Activated T-cell treated with anti-CD3 and anti-CD28 coated beads, Interleukin-2, amount 50 U/mL, for 1 hour (primary cell): Measurements from ENCODE around the gene GNG7.
"Not testable (repeated sequence)": the region's sequence is repeated elsewhere in the genome, so short reads cannot be mapped to it uniquely, and the experiment has no call there.

Experiments used
- DNase-seq: peaks from one replicate; pipeline ENCODE4 v3.0.0-alpha.2; 2020

Gene GNG7

GRCh38 chr19:2616741-2617392 is 85.6 kb downstream of the GNG7 start:
- DNase-seq, result no peak

GRCh38 chr19:2615782-2616181 is 86.7 kb downstream of the GNG7 start:
- no peak for DNase-seq

GRCh38 chr19:2613507-2614295 is 88.8 kb downstream of the GNG7 start:
- DNase-seq, result peak; percentile 72

DNA sequence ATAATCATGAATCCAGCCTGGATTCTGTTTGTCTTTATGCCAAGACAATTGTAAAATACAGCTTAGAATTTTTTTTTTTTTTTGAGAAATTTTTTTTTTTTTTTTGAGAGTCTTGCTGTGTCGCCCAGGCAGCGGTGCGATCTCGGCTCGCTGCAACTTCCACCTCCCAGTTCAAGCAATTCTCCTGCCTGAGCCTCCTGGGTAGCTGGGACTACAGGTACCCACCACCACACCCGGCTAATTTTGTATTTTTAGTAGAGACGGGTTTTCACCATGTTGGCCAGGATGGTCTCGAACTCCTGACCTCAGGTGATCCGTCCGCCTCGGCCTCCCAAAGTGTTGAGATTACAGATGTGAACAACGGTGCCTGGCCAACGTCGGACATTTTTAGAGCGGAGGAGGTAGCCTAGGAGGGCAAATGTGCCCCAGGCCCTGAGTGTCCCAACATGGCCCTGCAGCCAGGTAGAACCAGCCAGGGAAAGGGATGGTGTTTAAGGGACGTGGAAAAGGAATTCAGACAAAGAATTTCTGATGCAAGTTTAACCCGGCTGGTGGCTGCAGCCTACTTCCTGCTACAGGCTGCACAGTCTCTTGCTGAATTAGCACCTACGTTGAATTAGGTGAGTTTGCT is 89.8 kb downstream of the GNG7 start:
- DNase-seq, result no peak

- DNase-seq, result no peak
Observed at GRCh38 chr19:2611483-2612464, 90.7 kb downstream of the GNG7 start.

GRCh38 chr19:2610637-2611482 is 91.6 kb downstream of the GNG7 start:
- peak; percentile 95 for DNase-seq

DNA sequence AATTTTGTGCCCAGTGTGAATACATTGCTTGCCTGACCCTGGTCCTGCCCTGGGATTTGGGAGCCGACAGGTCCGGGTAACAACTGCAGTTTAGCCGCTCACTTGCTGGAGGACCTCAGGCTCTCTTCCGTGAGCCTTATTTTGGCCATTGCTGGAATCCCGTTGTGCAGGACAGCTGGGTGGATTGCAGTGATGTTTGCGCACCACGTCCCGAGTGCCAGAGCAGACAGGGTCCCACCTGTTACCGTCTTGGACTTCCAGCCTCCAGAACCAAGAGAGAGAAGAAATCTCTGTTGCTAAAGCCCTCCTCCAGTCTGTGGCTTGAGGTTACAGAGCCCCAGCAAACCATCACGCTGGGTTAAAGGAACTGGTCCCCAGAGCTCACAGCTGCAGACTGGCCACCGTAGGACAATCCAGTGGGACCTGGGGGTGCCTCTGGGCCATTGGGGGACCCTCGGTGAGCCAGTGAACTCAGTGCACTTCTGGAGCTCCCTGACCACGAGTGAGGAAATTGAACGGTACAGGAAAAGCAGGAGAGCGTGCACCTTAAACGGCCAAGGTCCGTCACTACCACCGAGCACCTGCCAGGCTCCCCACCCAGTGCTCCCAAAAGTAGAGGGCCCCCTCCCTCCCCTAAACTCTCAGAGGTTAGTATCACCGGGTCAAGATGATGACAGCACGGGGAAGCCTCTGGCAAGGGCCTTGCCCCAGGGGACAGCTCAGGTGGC is 92.9 kb downstream of the GNG7 start:
- DNase-seq, result no peak

GRCh38 chr19:2609034-2609388 is 93.5 kb downstream of the GNG7 start:
- DNase-seq, result not testable (repeated sequence)

- no peak for DNase-seq
Observed at GRCh38 chr19:2608602-2608922, 93.9 kb downstream of the GNG7 start.

GRCh38 chr19:2607712-2608601 is 94.5 kb downstream of the GNG7 start:
- DNase-seq, result peak; percentile 79

GRCh38 chr19:2606774-2607173 is 95.7 kb downstream of the GNG7 start:
- not testable (repeated sequence) for DNase-seq

GRCh38 chr19:2605889-2606288 is 96.6 kb downstream of the GNG7 start:
- DNase-seq, result not testable (repeated sequence)

DNA sequence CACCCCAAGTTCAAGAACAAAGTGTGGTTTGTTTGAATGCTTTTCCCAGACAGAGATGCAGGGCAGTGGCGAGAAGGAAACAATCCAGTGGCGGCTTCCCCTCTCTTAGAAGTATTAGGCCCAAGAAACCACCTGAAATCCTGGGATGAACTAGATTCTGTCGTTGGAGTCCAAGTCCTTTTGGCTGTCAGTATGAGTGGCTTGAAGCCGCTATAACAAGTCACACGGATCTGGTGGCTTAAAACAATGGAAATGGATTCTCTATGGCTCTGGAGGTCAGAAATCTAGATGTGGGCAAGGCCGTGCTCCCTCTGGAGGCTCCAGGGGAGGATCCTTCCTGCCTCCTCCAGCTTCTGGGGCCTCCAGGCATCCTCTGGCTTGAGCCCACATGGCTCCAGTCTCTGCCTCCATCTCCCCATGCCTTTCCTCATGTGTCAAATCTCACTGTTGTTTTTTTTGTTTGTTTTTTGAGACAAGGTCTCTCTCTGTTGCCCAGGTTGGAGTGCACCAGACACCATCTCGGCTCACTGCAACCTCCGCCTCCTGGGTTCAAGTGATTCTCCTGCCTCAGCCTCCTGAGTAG is 97.7 kb downstream of the GNG7 start:
- no peak for DNase-seq

DNA sequence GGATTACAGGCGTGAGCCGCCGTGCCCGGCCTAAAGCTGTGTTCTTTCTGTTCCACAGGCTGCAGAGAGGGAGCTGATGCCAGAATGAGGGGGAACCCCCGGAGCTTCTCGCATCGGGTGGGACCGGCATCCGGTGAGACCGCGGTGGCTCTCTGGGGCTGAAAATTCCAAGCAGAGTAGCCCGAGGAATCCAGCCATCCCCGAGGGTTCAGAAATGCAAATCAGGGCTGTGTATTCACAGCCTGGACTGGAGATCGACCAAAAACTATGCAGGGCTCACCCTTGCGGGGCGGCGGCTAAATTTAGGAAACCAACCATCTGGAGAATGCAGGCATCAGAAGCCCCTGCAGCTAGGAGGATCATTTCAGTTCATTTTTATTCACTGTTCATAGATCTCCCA is 99.2 kb downstream of the GNG7 start:
- DNase-seq, result no peak

GRCh38 chr19:2602391-2603181 is 99.9 kb downstream of the GNG7 start:
- DNase-seq, result no peak

DNA sequence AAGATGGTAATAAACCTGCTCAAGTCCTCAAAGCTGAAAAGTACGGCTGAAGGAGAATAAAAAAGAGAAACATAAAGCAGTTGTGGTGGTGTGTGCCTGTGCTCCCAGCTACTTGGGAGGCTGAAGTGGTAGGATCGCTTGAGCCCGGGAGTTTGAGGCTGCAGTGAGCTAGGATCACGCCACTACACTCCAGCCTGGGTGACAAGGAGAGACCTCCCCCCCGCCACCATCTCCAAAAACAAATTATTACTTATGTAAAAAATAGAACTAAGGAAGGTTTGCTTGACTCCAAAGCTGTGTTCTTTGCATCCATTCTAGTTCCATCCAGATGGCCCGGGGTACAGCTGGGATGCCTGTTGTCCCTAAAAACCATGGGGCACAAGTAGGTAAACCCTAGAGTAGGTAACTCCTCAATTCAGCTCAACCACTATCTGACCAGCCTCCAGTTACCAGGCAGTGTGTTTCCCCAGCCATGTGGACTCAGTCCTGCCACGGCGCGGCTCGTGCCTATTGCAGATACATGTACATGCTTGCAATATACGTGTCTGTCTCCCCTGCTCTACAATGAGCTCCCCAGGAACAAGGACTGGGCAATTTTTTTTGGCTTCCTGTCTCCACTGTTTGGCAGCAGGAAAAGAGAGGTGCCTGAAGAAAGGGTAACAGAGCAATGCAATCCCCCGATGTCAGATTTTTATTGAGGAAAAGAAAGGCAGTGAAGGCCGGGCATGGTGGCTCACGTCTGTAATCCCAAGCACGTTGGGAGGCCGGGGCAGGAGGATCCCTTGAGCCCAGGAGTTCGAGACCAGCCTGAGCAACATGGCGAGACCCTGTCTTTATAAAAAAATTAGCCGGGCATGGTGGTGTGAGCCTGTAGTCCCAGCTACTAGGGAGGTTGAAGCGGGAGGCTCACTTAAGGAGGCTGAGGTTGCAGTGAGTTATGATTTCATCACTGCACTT is 101.3 kb downstream of the GNG7 start:
- no peak for DNase-seq

- DNase-seq, result no peak
Observed at GRCh38 chr19:2594319-2594718, 108.2 kb downstream of the GNG7 start.

DNA sequence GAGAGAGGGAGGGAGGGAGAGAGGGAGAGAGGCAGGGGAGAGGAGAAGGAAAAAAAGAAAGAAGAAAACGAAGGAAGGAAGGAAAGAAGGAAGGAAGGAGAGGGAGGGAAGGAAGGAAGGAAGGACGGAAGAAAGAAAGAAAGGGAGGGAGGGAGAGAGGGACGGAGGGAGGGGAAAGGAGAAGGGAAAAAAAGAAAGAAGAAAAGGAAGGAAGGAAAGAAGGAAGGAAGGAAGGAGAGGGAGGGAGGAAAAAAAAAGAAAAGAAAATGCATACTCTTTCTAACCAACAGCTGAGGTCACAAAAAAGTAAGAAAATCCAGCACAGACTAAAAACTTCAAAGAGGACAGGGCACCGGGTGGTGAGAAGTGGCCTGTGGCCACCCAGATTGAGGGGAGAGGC is 109.7 kb downstream of the GNG7 start:
- no peak for DNase-seq
